NCI-H82 treated with DMSO at 0.1 percent for 48 hours (cell line): ENCODE measurements around the gene ST8SIA4.

Source experiments
- DNase-seq: peaks from one replicate; lab custom pipeline; 2025; ENCODE audit not compliant: unreplicated experiment; lab: John Stamatoyannopoulos, UW

ST8SIA4 gene

GRCh38 chr5:100832252-100833230, 70.5 kb downstream of the ST8SIA4 start:
- no peak for DNase-seq

GRCh38 chr5:100828898-100829356, 74.2 kb downstream of the ST8SIA4 start:
- no peak for DNase-seq

- no peak for DNase-seq
Measured at GRCh38 chr5:100828071-100828897, 74.8 kb downstream of the ST8SIA4 start.

DNA sequence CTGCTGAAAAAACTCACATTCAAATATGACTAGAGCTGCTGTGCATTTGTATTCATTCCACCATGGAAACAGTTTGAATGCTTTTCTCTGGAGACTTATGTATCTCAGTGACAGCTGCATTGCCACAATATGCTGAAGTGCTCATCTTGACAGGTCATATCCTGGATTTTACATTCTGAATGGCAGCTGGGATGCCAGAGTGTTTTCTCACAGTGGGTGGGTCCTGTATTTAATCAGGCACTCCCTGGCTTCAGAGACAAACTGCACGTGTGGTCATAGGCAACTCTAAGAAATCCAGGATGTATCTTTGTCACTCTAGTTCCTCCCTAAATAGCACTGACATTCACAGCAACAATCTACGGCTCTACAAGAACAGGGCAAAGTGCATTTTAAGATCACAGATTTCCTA, 75.6 kb downstream of the ST8SIA4 start:
- DNase-seq = no peak

DNA sequence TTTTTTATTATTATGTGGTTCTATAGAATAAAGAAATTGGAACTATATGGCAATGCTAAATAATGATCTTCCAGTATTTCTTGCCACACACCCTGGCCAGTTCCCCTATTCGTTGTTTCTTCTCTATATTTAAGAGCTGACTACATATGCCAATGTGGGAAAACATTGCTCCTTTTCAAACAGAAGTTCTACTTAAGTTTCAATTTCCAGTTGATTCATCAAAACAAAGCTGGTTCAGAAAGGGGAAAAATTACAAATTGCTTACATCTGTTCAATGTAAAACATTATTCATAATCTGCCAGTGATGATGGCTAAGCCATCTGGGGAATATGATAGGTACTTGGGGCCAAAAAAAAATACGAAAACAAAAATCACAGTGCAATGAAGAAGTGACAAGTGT, 76.9 kb downstream of the ST8SIA4 start:
- DNase-seq = no peak

DNA sequence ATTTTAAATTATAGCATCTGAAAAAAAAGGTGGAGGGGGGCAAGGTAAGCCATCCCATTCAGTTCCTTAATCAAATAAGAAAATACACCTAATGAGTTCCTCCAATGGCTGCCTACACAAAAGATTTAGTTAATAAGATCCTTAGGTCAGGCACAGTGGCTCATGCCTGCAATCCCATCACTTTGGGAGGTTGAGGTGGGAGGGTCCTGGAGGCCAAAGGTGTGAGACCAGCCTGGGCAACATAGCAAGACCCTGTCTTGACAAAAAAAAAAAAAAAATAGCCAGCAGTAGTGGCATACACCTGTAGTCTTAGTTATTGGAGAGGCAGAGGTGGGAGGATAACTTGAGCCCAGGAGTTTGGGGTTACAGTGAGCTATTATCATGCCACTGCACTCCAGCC, 78.4 kb downstream of the ST8SIA4 start:
- DNase-seq = no peak

GRCh38 chr5:100823812-100824211, 79.3 kb downstream of the ST8SIA4 start:
- DNase-seq = no peak

- no peak for DNase-seq
Measured at GRCh38 chr5:100821751-100822150, 81.3 kb downstream of the ST8SIA4 start.

- no peak for DNase-seq
Measured at GRCh38 chr5:100818340-100818739, 84.7 kb downstream of the ST8SIA4 start.

DNA sequence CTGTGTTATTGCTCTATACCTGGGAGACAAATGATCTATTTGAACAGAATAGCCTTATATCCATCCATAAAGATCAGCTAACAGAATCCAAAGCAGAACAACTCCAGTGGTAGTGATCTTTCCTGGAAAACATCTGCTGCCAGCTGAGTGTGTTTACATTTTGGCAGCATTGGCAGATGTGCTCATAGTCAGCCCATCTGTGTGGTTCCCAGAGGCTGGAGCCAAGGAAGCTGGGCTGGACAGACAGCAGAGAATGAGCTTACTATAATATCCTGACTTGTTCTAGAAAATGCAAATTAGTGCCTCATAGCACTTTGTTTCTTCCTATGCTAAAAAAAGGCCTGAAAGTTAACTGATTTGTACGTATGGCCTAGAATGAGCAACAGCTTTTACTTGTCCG, 99.7 kb downstream of the ST8SIA4 start:
- DNase-seq = no peak

DNA sequence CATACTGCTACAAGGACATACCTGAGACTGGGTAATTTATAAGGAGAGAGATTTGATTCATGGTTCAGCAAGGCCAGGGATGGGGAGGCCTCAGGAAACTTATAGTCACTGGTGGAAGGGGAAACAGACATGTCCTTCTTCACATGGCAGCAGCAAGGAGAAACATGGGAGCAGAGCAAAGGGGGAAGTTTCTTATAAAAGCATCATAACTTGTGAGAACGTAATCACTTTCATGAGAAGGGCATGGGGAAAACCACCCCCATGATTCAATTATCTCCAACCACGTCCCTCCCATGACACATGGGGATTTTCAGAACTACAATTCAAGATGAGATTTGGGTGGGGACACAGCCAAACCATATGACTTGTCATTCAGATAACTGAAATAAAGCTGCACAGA, 100.9 kb downstream of the ST8SIA4 start:
- no peak for DNase-seq

- no peak for DNase-seq
Measured at GRCh38 chr5:100800562-100800961, 102.5 kb downstream of the ST8SIA4 start.

DNA sequence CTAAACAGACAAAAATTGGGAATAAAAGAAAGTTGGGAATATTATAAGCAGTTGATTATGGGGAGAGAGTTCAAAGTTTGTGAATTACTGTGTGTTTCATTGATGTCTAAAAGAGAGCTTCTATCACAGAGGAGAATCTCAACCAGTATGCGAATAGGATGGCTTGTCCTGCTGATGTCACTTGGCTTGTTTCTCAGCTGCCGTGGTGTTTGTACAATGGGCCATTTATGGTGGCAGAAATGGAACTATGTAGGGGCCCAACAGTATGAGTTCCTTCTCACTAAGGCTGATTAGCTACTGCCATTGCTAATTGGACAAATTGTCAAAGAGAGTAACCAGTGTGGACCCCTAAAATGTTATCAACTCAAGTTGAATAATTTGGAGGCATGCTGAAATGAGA, 103.9 kb downstream of the ST8SIA4 start:
- no peak for DNase-seq

- DNase-seq = no peak
Measured at GRCh38 chr5:100797861-100798260, 105.2 kb downstream of the ST8SIA4 start.

GRCh38 chr5:100796851-100797250, 106.2 kb downstream of the ST8SIA4 start:
- no peak for DNase-seq

- no peak for DNase-seq
Measured at GRCh38 chr5:100794844-100795243, 108.2 kb downstream of the ST8SIA4 start.

GRCh38 chr5:100794218-100794617, 108.9 kb downstream of the ST8SIA4 start:
- DNase-seq = no peak

- no peak for DNase-seq
Measured at GRCh38 chr5:100792781-100793180, 110.3 kb downstream of the ST8SIA4 start.

DNA sequence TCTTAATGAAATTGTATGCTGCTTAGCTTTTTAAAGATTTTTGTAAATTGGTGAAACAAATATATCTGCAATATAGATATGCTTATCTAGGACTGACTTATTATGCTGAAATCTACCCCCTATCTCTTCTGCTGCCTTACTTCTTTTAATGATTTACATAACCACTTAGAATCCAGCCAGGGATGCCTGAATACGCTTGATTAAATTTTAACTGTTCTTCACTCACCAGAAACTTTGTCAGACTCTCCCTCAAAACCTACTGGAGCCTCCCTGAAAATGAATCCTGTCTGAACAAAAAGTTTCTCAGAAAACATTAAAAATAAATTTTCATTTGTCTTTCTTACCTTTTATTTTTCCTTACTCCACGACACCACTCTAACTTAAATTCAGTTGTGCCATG, 111.7 kb downstream of the ST8SIA4 start:
- no peak for DNase-seq

GRCh38 chr5:100790951-100791350, 112.1 kb downstream of the ST8SIA4 start:
- DNase-seq = no peak

- DNase-seq = no peak
Measured at GRCh38 chr5:100790170-100790665, 112.9 kb downstream of the ST8SIA4 start.

DNA sequence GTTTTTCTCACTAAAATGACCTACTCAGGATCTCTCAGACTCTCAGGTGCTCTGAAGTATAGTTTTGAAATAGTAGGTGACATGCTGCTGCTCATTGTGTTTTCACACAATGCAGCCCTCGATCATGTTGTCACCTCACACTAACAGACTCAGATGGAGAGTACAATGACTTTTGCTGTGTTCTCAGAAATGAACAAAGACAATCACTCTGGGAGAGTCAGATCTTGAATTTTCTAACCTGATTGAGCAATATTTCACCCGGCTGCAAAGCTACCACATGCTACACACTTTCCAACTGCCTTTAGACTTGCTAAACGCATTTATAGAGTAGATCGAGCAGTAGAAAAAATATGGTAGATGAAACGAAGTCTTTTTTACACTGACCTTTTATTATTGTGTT, 113.4 kb downstream of the ST8SIA4 start:
- DNase-seq = no peak
